Right ventricle myocardium inferior (tissue), 1 donor: ENCODE results near the gene SPTAN1. TPM values are rescaled to one million over a fixed set of nuclear protein-coding genes. Genes with fewer than 3 reads are reported as not detected.
A peak's percentile ranks its signal among the peaks of the same experiment; 100 is the strongest.
"Not testable (repeated sequence)": the region's sequence is repeated elsewhere in the genome, so short reads cannot be mapped to it uniquely, and the experiment has no call there.

ENCODE experiments used
- ATAC-seq: fragments of 200-7000 bp; cut with Tn5 transposase; one replicate; pipeline ENCODE4 v1.9.1; 2020; ENCODE audit warnings: mild to moderate bottlenecking, moderate library complexity
- DNase-seq: peaks from one replicate; pipeline ENCODE4 v3.0.0; 2021; ENCODE audit errors: missing footprints
- intact Hi-C: fragments of 100-400 bp; cut with DNase I; formaldehyde crosslinking; loops from one replicate; pipeline ENCODE4 v1.11.0; 2022
- total RNA-seq: library from RNA; stranded (reverse); fragmentation: NEBNext Ultra II Directional; extraction: Animal tissue kit (Norgen Biotek cat#: 25700); gene quantifications from one replicate; pipeline ENCODE4 v1.2.1, GENCODE V29; 2021
- donor health status: DM: no; HTN: yes; CAD: no; lungs with severe emphysema.

Gene SPTAN1
- total RNA-seq, 1 donor from 2014 or later: 247 TPM

GRCh38 chr9:128586934-128587333 lies 34.5 kb downstream of the SPTAN1 start:
- intact Hi-C loops, ATAC-seq, DNase-seq: not testable (repeated sequence)

- intact Hi-C loops: no loop called here
- ATAC-seq (no peak), DNase-seq (no peak)
Observed at GRCh38 chr9:128587453-128587852, 35.1 kb downstream of the SPTAN1 start.

- intact Hi-C loops: no loop called here
- no peak for ATAC-seq
- DNase-seq: no peak
Observed at GRCh38 chr9:128588581-128589233, 36.3 kb downstream of the SPTAN1 start.

GRCh38 chr9:128593039-128593438 lies 40.7 kb downstream of the SPTAN1 start:
- intact Hi-C loops: no loop called here

GRCh38 chr9:128593856-128594255 lies 41.5 kb downstream of the SPTAN1 start:
- no peak for DNase-seq
- no peak for ATAC-seq

More at GRCh38 chr9:128593039-128593438, 40.7 kb downstream of the SPTAN1 start:
- DNase-seq: no peak
- no peak for ATAC-seq

GRCh38 chr9:128595471-128595870 lies 43.1 kb downstream of the SPTAN1 start:
- intact Hi-C loops: no loop called here
- ATAC-seq: no peak
- no peak for DNase-seq

More at GRCh38 chr9:128593856-128594255, 41.5 kb downstream of the SPTAN1 start:
- intact Hi-C loops: no loop called here

- intact Hi-C loops: loop anchor here (10.0 kb wide), 1 partner anchor 375 kb away; no protein-coding TSS in a partner anchor
- DNase-seq (no peak), ATAC-seq (no peak)
Observed at GRCh38 chr9:128600099-128600498, 47.7 kb downstream of the SPTAN1 start.

- ATAC-seq (no peak), DNase-seq (no peak)
- intact Hi-C loops: loop anchor here (10.0 kb wide), 1 partner anchor 371 kb away; no protein-coding TSS in a partner anchor
Observed at GRCh38 chr9:128603697-128604096, 51.3 kb downstream of the SPTAN1 start.

- ATAC-seq: peak; percentile 96
- DNase-seq: peak; percentile 80
- intact Hi-C loops: loop anchor here (10.0 kb wide), 1 partner anchor 367 kb away; no protein-coding TSS in a partner anchor
Observed at GRCh38 chr9:128607642-128608350, 55.4 kb downstream of the SPTAN1 start.

GRCh38 chr9:128610897-128611296 lies 58.5 kb downstream of the SPTAN1 start:
- ATAC-seq: no peak
- intact Hi-C loops: loop anchor here (5.0 kb wide), 1 partner anchor 44 kb away; no protein-coding TSS in a partner anchor

GRCh38 chr9:128611600-128612394 lies 59.4 kb downstream of the SPTAN1 start:
- intact Hi-C loops: loop anchor here (5.0 kb wide), 1 partner anchor 44 kb away; no protein-coding TSS in a partner anchor
- no peak for DNase-seq
- no peak for ATAC-seq

More at GRCh38 chr9:128610897-128611296, 58.5 kb downstream of the SPTAN1 start:
- no peak for DNase-seq

GRCh38 chr9:128614728-128615127 lies 62.3 kb downstream of the SPTAN1 start:
- intact Hi-C loops: loop anchor here (5.0 kb wide), 1 partner anchor 47 kb away; no protein-coding TSS in a partner anchor
- DNase-seq (no peak), ATAC-seq (no peak)

- intact Hi-C loops: no loop called here
- no peak for ATAC-seq
- DNase-seq: no peak
Observed at GRCh38 chr9:128615571-128615970, 63.2 kb downstream of the SPTAN1 start.

GRCh38 chr9:128617943-128618342 lies 65.6 kb downstream of the SPTAN1 start:
- intact Hi-C loops: no loop called here
- no peak for DNase-seq

GRCh38 chr9:128619127-128619526 lies 66.7 kb downstream of the SPTAN1 start:
- no peak for DNase-seq
- intact Hi-C loops: no loop called here
- ATAC-seq: no peak

More at GRCh38 chr9:128617943-128618342, 65.6 kb downstream of the SPTAN1 start:
- ATAC-seq: no peak

- no peak for DNase-seq
- intact Hi-C loops: no loop called here
- no peak for ATAC-seq
Observed at GRCh38 chr9:128619779-128620178, 67.4 kb downstream of the SPTAN1 start.

GRCh38 chr9:128621730-128622455 lies 69.5 kb downstream of the SPTAN1 start:
- no peak for DNase-seq
- intact Hi-C loops: no loop called here
- no peak for ATAC-seq

GRCh38 chr9:128624566-128624965 lies 72.2 kb downstream of the SPTAN1 start:
- ATAC-seq (no peak), DNase-seq (no peak)
- intact Hi-C loops: no loop called here
